Measurements from ENCODE around the gene PITX3.
A peak's percentile ranks its signal among the peaks of the same experiment; 100 is the strongest.
"Not testable (repeated sequence)": the region's sequence is repeated elsewhere in the genome, so short reads cannot be mapped to it uniquely, and the experiment has no call there.

PITX3 gene

DNA sequence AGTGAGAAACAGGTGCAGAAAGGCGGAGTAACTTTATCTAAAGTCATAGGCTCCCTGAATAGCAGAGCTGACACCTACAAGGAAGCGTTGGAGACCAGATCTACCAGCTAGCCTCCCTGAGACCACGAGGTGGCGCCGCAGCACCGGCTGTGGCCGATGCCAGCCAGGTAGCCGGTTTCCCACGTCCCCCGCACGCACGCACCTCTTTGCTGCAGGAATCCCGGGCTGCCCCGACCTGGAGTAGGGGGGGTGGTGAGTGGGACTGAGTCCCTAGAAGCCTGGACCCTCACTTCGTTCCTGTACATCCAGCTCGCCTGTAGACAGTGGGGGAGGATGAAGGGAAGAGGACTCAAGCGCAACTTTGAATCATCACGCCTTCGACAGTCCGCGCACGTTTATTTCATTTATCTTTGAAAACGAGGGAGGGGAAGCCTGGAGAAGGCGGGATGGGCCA lies 11.5 kb downstream of the PITX3 start:
- TF ChIP-seq POLR2AphosphoS5 (IDR thresholded peaks at IDR 0.05; ENCODE audit: borderline replicate concordance, low read depth, low read length) = no peak
- TF ChIP-seq EZH2 (IDR thresholded peaks at IDR 0.05) = no peak
- TF ChIP-seq FOXP2 (optimal IDR thresholded peaks at IDR 0.05; ENCODE audit: control extremely low read depth, extremely low read length, insufficient read depth) = no peak
- H3K9me3 ChIP-seq (ENCODE audit: low read depth, low read length) = no peaks in the 10 kb centered on the region
- no peak for DNase-seq (ENCODE audit: low read depth, low spot score)
- H3K36me3 ChIP-seq (ENCODE audit: insufficient read depth, low read length) = no peaks in the 10 kb centered on the region
- H3K9ac ChIP-seq (ENCODE audit: insufficient read length) = no peak overlapping the region
- peak overlapping the region; percentile 63 for H3K4me3 ChIP-seq
- no peak overlapping the region for H3K27ac ChIP-seq

GRCh38 chr10:102227050-102227449 lies 14.3 kb downstream of the PITX3 start:
- no peak for DNase-seq (ENCODE audit: low read depth, low spot score)
- TF ChIP-seq FOXP2 (optimal IDR thresholded peaks at IDR 0.05; ENCODE audit: control extremely low read depth, extremely low read length, insufficient read depth) (no peak), POLR2AphosphoS5 (IDR thresholded peaks at IDR 0.05; ENCODE audit: borderline replicate concordance, low read depth, low read length) (no peak), EZH2 (IDR thresholded peaks at IDR 0.05) (no peak)
- H3K9me3 ChIP-seq (ENCODE audit: low read depth, low read length) = no peaks in the 10 kb centered on the region
- H3K9ac ChIP-seq (ENCODE audit: insufficient read length) = no peak overlapping the region
- H3K27ac ChIP-seq = no peak overlapping the region
- no peak overlapping the region for H3K4me3 ChIP-seq
- H3K36me3 ChIP-seq (ENCODE audit: insufficient read depth, low read length) = no peaks in the 10 kb centered on the region

DNA sequence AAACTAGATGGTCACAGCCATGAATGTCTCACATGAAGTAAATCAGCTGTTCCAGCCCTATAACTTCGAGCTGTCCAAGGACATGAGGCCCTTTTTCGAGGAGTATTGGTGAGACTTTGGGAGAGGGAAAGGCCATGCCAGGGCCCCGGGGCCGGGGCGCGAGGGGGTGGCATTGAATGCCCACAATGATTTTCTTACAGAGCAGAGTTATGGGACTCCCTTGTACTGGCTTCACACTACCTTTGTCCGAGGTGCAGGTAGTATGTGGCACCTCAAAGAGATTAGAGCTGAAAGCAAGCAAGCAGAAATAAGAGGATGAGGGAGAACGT lies 14.8 kb downstream of the PITX3 start:
- DNase-seq (ENCODE audit: low read depth, low spot score) = no peak
- no peak for TF ChIP-seq FOXP2 (optimal IDR thresholded peaks at IDR 0.05; ENCODE audit: control extremely low read depth, extremely low read length, insufficient read depth)
- Histone ChIP-seq H3K9me3 (ENCODE audit: low read depth, low read length) (no peaks in the 10 kb centered on the region), H3K9ac (ENCODE audit: insufficient read length) (no peak overlapping the region), H3K27ac (no peak overlapping the region), H3K36me3 (ENCODE audit: insufficient read depth, low read length) (no peaks in the 10 kb centered on the region), H3K4me3 (peak overlapping the region; percentile 70)

DNA sequence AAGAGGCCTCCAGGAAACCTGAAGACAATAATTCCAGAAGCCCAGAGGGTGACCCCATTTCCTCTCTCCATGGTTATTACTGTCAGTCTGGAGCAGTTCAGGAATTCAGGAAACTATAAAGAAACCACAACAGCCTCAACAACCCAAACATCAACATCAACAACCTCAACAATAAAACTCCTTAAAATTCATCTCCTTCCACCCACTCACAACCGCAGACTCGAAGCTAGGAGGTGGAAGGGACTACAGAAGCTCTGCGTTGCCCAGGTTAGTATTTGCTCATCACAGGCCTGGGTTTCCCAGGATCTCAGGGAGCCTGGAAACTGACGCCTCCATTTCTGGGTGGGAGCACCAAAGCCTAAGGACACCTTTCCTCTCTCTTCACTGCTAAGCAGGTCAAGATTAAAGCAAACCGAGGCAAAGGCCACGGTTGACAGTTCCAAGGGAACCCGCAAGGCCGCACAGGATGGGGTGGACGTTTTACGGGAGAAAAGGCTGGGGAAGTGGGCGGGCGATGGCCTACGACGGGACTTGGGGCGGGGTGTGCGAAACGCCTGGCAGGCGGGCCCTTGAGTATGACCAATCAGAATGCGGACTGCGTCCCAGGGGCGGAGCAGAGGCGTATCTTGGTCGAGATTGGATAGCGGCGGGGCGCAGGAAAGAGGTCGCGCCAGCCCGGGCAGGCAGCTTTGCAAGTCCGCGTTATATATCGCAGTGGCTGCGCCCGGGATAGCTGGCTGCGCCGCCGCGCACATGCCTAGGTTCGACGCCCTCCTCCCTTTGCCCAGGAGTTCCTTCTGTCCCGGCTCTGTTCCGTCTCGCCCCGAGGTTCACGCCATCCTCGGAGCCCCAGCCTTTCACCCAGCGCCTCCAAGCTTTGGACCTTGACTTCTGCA lies 15.4 kb downstream of the PITX3 start, which contains the start of gene ELOVL3:
ELOVL3 (plus strand) TSS at position 654 of the 896 bp plus-strand sequence. CDS start 250 bp downstream, outside the sequence.
- no peaks in the 10 kb centered on the region for H3K36me3 ChIP-seq (ENCODE audit: insufficient read depth, low read length)
- peak within 1 kb of the TSS; percentile 70 for H3K4me3 ChIP-seq
- DNase-seq (ENCODE audit: low read depth, low spot score) = no peak
- H3K9me3 ChIP-seq (ENCODE audit: low read depth, low read length) = no peaks in the 10 kb centered on the region
- no peak within 1 kb of the TSS for H3K27ac ChIP-seq
- no peak within 1 kb of the TSS for H3K9ac ChIP-seq (ENCODE audit: insufficient read length)
- TF ChIP-seq EZH2 (IDR thresholded peaks at IDR 0.05) = no peak
- no peak for TF ChIP-seq FOXP2 (optimal IDR thresholded peaks at IDR 0.05; ENCODE audit: control extremely low read depth, extremely low read length, insufficient read depth)
- peak; percentile 29; the same call in 1 of the 2 replicates for TF ChIP-seq POLR2AphosphoS5 (IDR thresholded peaks at IDR 0.05; ENCODE audit: borderline replicate concordance, low read depth, low read length)

DNA sequence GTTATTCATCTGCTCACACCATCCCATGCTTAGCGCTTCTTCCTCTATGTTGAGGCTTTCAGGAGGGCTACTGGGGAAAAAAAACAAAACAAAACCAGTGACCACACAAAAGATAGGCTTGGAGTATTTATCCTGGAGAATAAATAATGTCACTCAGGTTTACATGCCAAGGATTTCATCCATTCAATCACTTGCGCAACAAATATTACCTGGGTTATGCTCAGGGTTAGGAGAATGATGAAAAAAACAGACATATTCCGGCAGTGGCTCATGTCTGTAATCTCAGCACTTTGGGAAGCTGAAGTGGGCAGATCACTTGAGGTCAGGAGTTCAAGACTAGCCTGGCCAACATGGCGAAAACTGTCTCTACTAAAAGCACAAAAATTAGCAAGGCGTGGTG lies 18.5 kb downstream of the PITX3 start:
- H3K9me3 ChIP-seq (ENCODE audit: low read depth, low read length) = no peaks in the 10 kb centered on the region
- TF ChIP-seq POLR2AphosphoS5 (IDR thresholded peaks at IDR 0.05; ENCODE audit: borderline replicate concordance, low read depth, low read length) = no peak
- TF ChIP-seq FOXP2 (optimal IDR thresholded peaks at IDR 0.05; ENCODE audit: control extremely low read depth, extremely low read length, insufficient read depth) = no peak
- no peak for TF ChIP-seq EZH2 (IDR thresholded peaks at IDR 0.05)
- no peak overlapping the region for H3K4me3 ChIP-seq
- H3K27ac ChIP-seq = no peak overlapping the region
- no peak for DNase-seq (ENCODE audit: low read depth, low spot score)
- no peaks in the 10 kb centered on the region for H3K36me3 ChIP-seq (ENCODE audit: insufficient read depth, low read length)
- H3K9ac ChIP-seq (ENCODE audit: insufficient read length) = no peak overlapping the region

- no peaks in the 10 kb centered on the region for H3K9me3 ChIP-seq (ENCODE audit: low read depth, low read length)
- no peak overlapping the region for H3K27ac ChIP-seq
- TF ChIP-seq EZH2 (IDR thresholded peaks at IDR 0.05) (no peak), POLR2AphosphoS5 (IDR thresholded peaks at IDR 0.05; ENCODE audit: borderline replicate concordance, low read depth, low read length) (no peak), FOXP2 (optimal IDR thresholded peaks at IDR 0.05; ENCODE audit: control extremely low read depth, extremely low read length, insufficient read depth) (no peak)
- no peaks in the 10 kb centered on the region for H3K36me3 ChIP-seq (ENCODE audit: insufficient read depth, low read length)
- DNase-seq (ENCODE audit: low read depth, low spot score) = no peak
- no peak overlapping the region for H3K9ac ChIP-seq (ENCODE audit: insufficient read length)
- H3K4me3 ChIP-seq = no peak overlapping the region
Observed at GRCh38 chr10:102220612-102221011, 20.7 kb downstream of the PITX3 start.

- DNase-seq (ENCODE audit: low read depth, low spot score) = no peak
- TF ChIP-seq FOXP2 (optimal IDR thresholded peaks at IDR 0.05; ENCODE audit: control extremely low read depth, extremely low read length, insufficient read depth) (no peak), EZH2 (IDR thresholded peaks at IDR 0.05) (no peak), POLR2AphosphoS5 (IDR thresholded peaks at IDR 0.05; ENCODE audit: borderline replicate concordance, low read depth, low read length) (no peak)
- H3K4me3 ChIP-seq = no peak overlapping the region
Observed at GRCh38 chr10:102219370-102219769, 21.9 kb downstream of the PITX3 start.

GRCh38 chr10:102213599-102213998 lies 27.7 kb downstream of the PITX3 start:
- not testable (repeated sequence) for H3K9ac ChIP-seq (ENCODE audit: insufficient read length); H3K27ac ChIP-seq; DNase-seq (ENCODE audit: low read depth, low spot score); H3K36me3 ChIP-seq (ENCODE audit: insufficient read depth, low read length); H3K9me3 ChIP-seq (ENCODE audit: low read depth, low read length); H3K4me3 ChIP-seq

More at GRCh38 chr10:102219370-102219769, 21.9 kb downstream of the PITX3 start:
- Histone ChIP-seq H3K9me3 (ENCODE audit: low read depth, low read length) (no peaks in the 10 kb centered on the region), H3K27ac (no peak overlapping the region), H3K36me3 (ENCODE audit: insufficient read depth, low read length) (no peaks in the 10 kb centered on the region), H3K9ac (ENCODE audit: insufficient read length) (no peak overlapping the region)
